Uterus (tissue), 2 donors: Measurements from ENCODE around the gene RPS15.

Experiments
- CTCF ChIP-seq, 4 experiments: fragments of 200-600 bp in 2 of 4; fragments of 450-650 bp in 2 of 4; sonication (generic) in 2 of 4; IDR thresholded peaks; one replicate each; pipeline ENCODE4 v1.5.1; 2016 to 2019; ENCODE audit warnings: antibody characterized with exemption in 4 of 4, mild to moderate bottlenecking in 2 of 4, moderate library complexity in 1 of 4
- POLR2A ChIP-seq, 2 donors: fragments of 450-650 bp; IDR thresholded peaks; one replicate each; pipeline ENCODE4 v1.6.1; 2016; ENCODE audit warnings: antibody characterized with exemption in 2 of 2, mild to moderate bottlenecking in 1 of 2, moderate library complexity in 1 of 2

- TF ChIP-seq CTCF (IDR thresholded peaks at IDR 0.05) (no peak), POLR2A (IDR thresholded peaks at IDR 0.05) (no peak)
Measured at GRCh38 chr19:1411255-1412191, 26.7 kb upstream of the RPS15 start.
